ENCODE measurements around the gene FER.

- TF ChIP-seq POLR2AphosphoS5 (IDR thresholded peaks at IDR 0.05) (no peak), CTCF (IDR thresholded peaks at IDR 0.05) (no peak), POLR2A (IDR thresholded peaks at IDR 0.05) (no peak)
Measured at GRCh38 chr5:108726446-108727235, 21.1 kb upstream of the FER start.
